ENCODE data around the gene ZNF888.
A peak's percentile ranks its signal among the peaks of the same experiment; 100 is the strongest.
"Not testable (repeated sequence)": the region's sequence is repeated elsewhere in the genome, so short reads cannot be mapped to it uniquely, and the experiment has no call there.

ZNF888 gene

GRCh38 chr19:52904052-52904780 lies 19.0 kb downstream of the ZNF888 start:
- not testable (repeated sequence) for H3K4me1 ChIP-seq (ENCODE audit: control insufficient read depth, insufficient read depth, low read length, poor library complexity, severe bottlenecking)

GRCh38 chr19:52901842-52902241 lies 21.4 kb downstream of the ZNF888 start:
- Histone ChIP-seq H3K36me3 (ENCODE audit: control insufficient read depth, insufficient read depth, low read length) (peaks cover 12% of the 10 kb centered on the region), H3K9me3 (ENCODE audit: control insufficient read depth, low read length) (peaks cover 10% of the 10 kb centered on the region), H3K4me1 (ENCODE audit: control insufficient read depth, insufficient read depth, low read length, poor library complexity, severe bottlenecking) (no peaks in the 10 kb centered on the region), H3K27ac (ENCODE audit: low read depth, low read length, severe bottlenecking) (no peak overlapping the region), H3K4me3 (ENCODE audit: extremely low read depth, insufficient read depth, low read length, poor library complexity, severe bottlenecking) (no peak overlapping the region)
- WGBS, 2 experiments (ENCODE audit: insufficient coverage in 2 of 2): 78 to 89% methylated on average over 1 of the region's 3 CpGs

More at GRCh38 chr19:52904052-52904780, 19.0 kb downstream of the ZNF888 start:
- not testable (repeated sequence) for H3K4me3 ChIP-seq (ENCODE audit: extremely low read depth, insufficient read depth, low read length, poor library complexity, severe bottlenecking); H3K9me3 ChIP-seq (ENCODE audit: control insufficient read depth, low read length); H3K27ac ChIP-seq (ENCODE audit: low read depth, low read length, severe bottlenecking)
- peaks cover 32% of the 10 kb centered on the region for H3K36me3 ChIP-seq (ENCODE audit: control insufficient read depth, insufficient read depth, low read length)
- 90 to 96% methylated on average over 13 to 14 of the region's 16 CpGs for WGBS, 2 experiments (ENCODE audit: insufficient coverage in 2 of 2)

GRCh38 chr19:52898596-52898995 lies 24.6 kb downstream of the ZNF888 start:
- WGBS, 2 experiments (ENCODE audit: insufficient coverage in 2 of 2): 85 to 88% methylated on average over 8 to 9 of the region's 10 CpGs
- Histone ChIP-seq H3K27ac (ENCODE audit: low read depth, low read length, severe bottlenecking) (peak overlapping the region; percentile 92), H3K9me3 (ENCODE audit: control insufficient read depth, low read length) (peaks cover 10% of the 10 kb centered on the region), H3K36me3 (ENCODE audit: control insufficient read depth, insufficient read depth, low read length) (peaks cover 21% of the 10 kb centered on the region)
- not testable (repeated sequence) for H3K4me3 ChIP-seq (ENCODE audit: extremely low read depth, insufficient read depth, low read length, poor library complexity, severe bottlenecking); H3K4me1 ChIP-seq (ENCODE audit: control insufficient read depth, insufficient read depth, low read length, poor library complexity, severe bottlenecking)

DNA sequence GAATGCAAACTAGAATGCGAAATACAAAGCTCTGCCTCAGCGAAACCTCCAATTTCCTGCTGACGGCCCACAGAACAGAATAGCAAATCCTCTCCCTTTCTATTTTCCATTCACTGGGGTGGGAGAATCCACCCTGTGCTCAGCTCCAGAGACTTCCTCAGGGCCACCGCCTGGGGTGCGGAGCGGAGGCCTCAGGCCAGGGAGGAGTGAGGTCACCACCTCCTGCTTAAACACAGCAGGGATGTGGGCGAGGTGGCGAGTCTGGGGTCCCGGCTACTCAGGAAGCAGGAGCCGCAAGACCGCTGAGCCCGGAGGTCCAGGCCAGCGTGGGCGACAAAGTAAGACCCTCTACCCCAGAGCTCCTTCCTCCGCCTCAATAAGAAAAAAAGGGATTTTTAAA lies 25.1 kb downstream of the ZNF888 start:
- H3K9me3 ChIP-seq (ENCODE audit: control insufficient read depth, low read length): peaks cover 10% of the 10 kb centered on the region
- WGBS, 2 experiments (ENCODE audit: insufficient coverage in 2 of 2): 74 to 76% methylated on average over 9 of the region's 15 CpGs
- H3K4me1 ChIP-seq (ENCODE audit: control insufficient read depth, insufficient read depth, low read length, poor library complexity, severe bottlenecking): no peaks in the 10 kb centered on the region
- peak overlapping the region; percentile 92 for H3K27ac ChIP-seq (ENCODE audit: low read depth, low read length, severe bottlenecking)
- peaks cover 26% of the 10 kb centered on the region for H3K36me3 ChIP-seq (ENCODE audit: control insufficient read depth, insufficient read depth, low read length)
- peak overlapping the region; percentile 61 for H3K4me3 ChIP-seq (ENCODE audit: extremely low read depth, insufficient read depth, low read length, poor library complexity, severe bottlenecking)

GRCh38 chr19:52897138-52897935 lies 25.9 kb downstream of the ZNF888 start, which contains the start of gene ZNF320:
Gene ZNF320 (minus strand): TSS chr19:52897635. CDS start chr19:52890255, 7,380 bp downstream.
- Histone ChIP-seq H3K9me3 (ENCODE audit: control insufficient read depth, low read length) (peaks cover 10% of the 10 kb centered on the region), H3K27ac (ENCODE audit: low read depth, low read length, severe bottlenecking) (peak within 1 kb of the TSS; percentile 92), H3K36me3 (ENCODE audit: control insufficient read depth, insufficient read depth, low read length) (peaks cover 33% of the 10 kb centered on the region), H3K4me3 (ENCODE audit: extremely low read depth, insufficient read depth, low read length, poor library complexity, severe bottlenecking) (peak within 1 kb of the TSS; percentile 61), H3K4me1 (ENCODE audit: control insufficient read depth, insufficient read depth, low read length, poor library complexity, severe bottlenecking) (no peaks in the 10 kb centered on the region)
- WGBS, 2 experiments (ENCODE audit: insufficient coverage in 2 of 2): 0 to 1% methylated on average over 52 to 53 of the region's 56 CpGs

DNA sequence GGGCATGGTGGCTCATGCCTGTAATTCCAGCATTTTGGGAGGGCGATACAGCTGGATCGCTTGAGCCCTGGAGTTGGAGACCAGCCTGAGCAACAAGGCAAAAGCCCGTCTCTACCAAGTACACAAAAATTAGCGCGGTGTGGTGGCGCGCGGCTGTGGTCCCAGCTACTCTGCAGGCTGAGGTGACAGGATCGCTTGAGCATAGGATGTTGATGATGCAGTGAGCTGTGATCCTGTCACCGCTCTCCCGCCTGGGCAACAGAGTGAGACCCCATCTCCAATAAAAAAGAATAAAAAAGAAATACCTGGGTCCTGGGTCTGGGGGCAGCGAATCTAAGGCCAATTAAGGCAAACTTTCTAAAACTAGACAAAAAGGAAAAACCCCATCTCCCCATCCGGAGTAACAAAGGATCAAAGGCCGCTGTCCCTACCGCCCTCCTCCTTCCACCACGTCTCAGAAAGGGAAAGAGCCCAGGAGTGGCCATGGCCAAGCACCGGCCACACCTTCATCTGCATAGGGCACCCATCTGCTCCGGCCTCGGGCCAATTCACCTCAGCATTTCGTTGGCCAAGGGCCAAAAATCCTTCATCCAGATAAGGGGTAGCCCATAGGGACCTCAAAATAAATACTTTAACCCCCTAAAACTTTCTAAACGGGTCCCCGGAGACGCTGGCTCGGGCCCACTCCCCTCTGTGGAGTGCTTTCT lies 26.6 kb downstream of the ZNF888 start:
- WGBS, 2 experiments (ENCODE audit: insufficient coverage in 2 of 2): 40 to 62% methylated on average over 13 to 19 of the region's 24 CpGs
- peaks cover 36% of the 10 kb centered on the region for H3K36me3 ChIP-seq (ENCODE audit: control insufficient read depth, insufficient read depth, low read length)
- H3K27ac ChIP-seq (ENCODE audit: low read depth, low read length, severe bottlenecking): peak overlapping the region; percentile 92
- H3K4me1 ChIP-seq (ENCODE audit: control insufficient read depth, insufficient read depth, low read length, poor library complexity, severe bottlenecking): no peaks in the 10 kb centered on the region
- H3K9me3 ChIP-seq (ENCODE audit: control insufficient read depth, low read length): peaks cover 10% of the 10 kb centered on the region
- H3K4me3 ChIP-seq (ENCODE audit: extremely low read depth, insufficient read depth, low read length, poor library complexity, severe bottlenecking): peak overlapping the region; percentile 61

DNA sequence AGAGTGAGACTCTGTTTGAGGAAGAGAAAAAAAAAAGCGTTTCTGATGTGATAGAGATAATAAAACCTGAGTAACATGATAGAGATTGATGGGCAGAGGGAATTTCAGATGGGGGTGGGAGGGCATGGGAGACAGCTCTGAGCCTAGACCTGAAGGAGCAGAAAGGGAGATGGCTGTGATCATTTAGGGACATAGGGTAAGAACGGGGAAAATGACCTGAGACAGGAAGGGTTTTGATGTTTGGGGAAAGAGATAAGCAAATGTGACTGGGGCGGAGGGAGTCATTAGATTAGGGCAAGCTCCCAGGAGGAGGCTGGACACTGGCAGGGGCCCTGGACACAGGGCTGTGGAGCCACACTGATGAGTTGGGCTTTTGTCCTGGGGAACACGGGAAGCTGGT lies 31.9 kb downstream of the ZNF888 start:
- 81 to 82% methylated on average over 3 to 4 of the region's 4 CpGs for WGBS, 2 experiments (ENCODE audit: insufficient coverage in 2 of 2)
- H3K27ac ChIP-seq (ENCODE audit: low read depth, low read length, severe bottlenecking): no peak overlapping the region
- no peak overlapping the region for H3K4me3 ChIP-seq (ENCODE audit: extremely low read depth, insufficient read depth, low read length, poor library complexity, severe bottlenecking)
- no peaks in the 10 kb centered on the region for H3K9me3 ChIP-seq (ENCODE audit: control insufficient read depth, low read length)
- H3K36me3 ChIP-seq (ENCODE audit: control insufficient read depth, insufficient read depth, low read length): peaks cover 80% of the 10 kb centered on the region
- no peaks in the 10 kb centered on the region for H3K4me1 ChIP-seq (ENCODE audit: control insufficient read depth, insufficient read depth, low read length, poor library complexity, severe bottlenecking)

DNA sequence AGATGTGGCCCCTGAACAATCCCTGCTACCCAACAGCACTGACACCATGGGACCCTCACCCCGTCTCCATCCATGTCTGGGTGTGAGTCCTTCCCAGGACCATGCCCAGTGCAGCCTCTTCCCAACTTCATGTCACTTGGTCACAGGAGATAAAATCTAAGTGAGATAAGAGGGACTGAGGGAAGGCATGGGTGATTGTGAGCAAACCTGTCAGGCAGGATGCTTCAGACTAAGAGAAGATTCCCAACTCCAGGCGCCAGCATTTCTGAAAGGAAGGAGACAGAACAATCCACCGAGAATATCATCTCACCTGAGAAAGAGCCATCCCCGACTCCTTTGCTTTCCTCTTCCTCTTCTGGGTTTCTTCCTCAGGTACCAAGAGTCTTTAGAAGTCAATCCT lies 33.3 kb downstream of the ZNF888 start:
- Histone ChIP-seq H3K9me3 (ENCODE audit: control insufficient read depth, low read length) (peaks cover 3% of the 10 kb centered on the region), H3K4me1 (ENCODE audit: control insufficient read depth, insufficient read depth, low read length, poor library complexity, severe bottlenecking) (no peaks in the 10 kb centered on the region), H3K36me3 (ENCODE audit: control insufficient read depth, insufficient read depth, low read length) (peaks cover 85% of the 10 kb centered on the region), H3K27ac (ENCODE audit: low read depth, low read length, severe bottlenecking) (no peak overlapping the region), H3K4me3 (ENCODE audit: extremely low read depth, insufficient read depth, low read length, poor library complexity, severe bottlenecking) (no peak overlapping the region)
- WGBS, 2 experiments (ENCODE audit: insufficient coverage in 2 of 2): 100% methylated on average over 1 of the region's 4 CpGs; no CpG with 5 or more reads in 1 of the 2 experiments

- Histone ChIP-seq H3K36me3 (ENCODE audit: control insufficient read depth, insufficient read depth, low read length) (peaks cover 85% of the 10 kb centered on the region), H3K9me3 (ENCODE audit: control insufficient read depth, low read length) (peaks cover 11% of the 10 kb centered on the region), H3K4me3 (ENCODE audit: extremely low read depth, insufficient read depth, low read length, poor library complexity, severe bottlenecking) (no peak overlapping the region), H3K27ac (ENCODE audit: low read depth, low read length, severe bottlenecking) (no peak overlapping the region), H3K4me1 (ENCODE audit: control insufficient read depth, insufficient read depth, low read length, poor library complexity, severe bottlenecking) (no peaks in the 10 kb centered on the region)
- 92 to 98% methylated on average over 4 to 5 of the region's 7 CpGs for WGBS, 2 experiments (ENCODE audit: insufficient coverage in 2 of 2)
Measured at GRCh38 chr19:52889076-52889475, 34.2 kb downstream of the ZNF888 start.

GRCh38 chr19:52880895-52881389 lies 42.3 kb downstream of the ZNF888 start:
- WGBS, 2 experiments (ENCODE audit: insufficient coverage in 2 of 2): 89 to 91% methylated on average over 8 of the region's 11 CpGs
- Histone ChIP-seq H3K4me3 (ENCODE audit: extremely low read depth, insufficient read depth, low read length, poor library complexity, severe bottlenecking) (no peak overlapping the region), H3K27ac (ENCODE audit: low read depth, low read length, severe bottlenecking) (no peak overlapping the region), H3K36me3 (ENCODE audit: control insufficient read depth, insufficient read depth, low read length) (peaks cover 83% of the 10 kb centered on the region), H3K4me1 (ENCODE audit: control insufficient read depth, insufficient read depth, low read length, poor library complexity, severe bottlenecking) (no peaks in the 10 kb centered on the region), H3K9me3 (ENCODE audit: control insufficient read depth, low read length) (peaks cover 52% of the 10 kb centered on the region)

Data from mesodermal cell (in vitro differentiated cells).